Inferior parietal cortex (tissue), 1 donor: ENCODE measurements around the gene USP47.

ENCODE experiments used
- DNase-seq: peaks from one replicate; pipeline ENCODE4 v3.0.0-alpha.2; 2016; ENCODE audit errors: extremely low spot score

Gene USP47

DNA sequence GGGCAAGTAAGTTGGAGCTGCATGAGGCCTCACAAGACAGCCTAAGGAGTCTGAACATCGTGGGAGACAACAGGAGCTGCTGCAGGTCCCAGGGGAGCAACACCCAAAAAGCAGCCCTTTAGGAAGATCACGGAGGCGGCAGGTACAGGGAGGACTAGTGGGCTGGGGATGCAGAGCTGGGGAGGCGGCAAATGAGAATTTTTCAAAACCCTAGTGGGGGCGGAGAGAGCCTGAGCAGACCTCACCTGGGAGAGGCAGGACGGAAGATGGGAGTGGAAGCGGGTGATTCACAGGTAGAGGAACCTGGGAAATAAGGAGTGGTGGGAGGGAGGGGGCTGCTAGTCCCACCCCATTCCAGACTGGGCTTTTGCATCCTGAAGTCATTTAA lies 124.6 kb downstream of the USP47 start:
- no peak for DNase-seq

GRCh38 chr11:11966826-11967668 lies 125.3 kb downstream of the USP47 start:
- DNase-seq, result peak; percentile 70

DNA sequence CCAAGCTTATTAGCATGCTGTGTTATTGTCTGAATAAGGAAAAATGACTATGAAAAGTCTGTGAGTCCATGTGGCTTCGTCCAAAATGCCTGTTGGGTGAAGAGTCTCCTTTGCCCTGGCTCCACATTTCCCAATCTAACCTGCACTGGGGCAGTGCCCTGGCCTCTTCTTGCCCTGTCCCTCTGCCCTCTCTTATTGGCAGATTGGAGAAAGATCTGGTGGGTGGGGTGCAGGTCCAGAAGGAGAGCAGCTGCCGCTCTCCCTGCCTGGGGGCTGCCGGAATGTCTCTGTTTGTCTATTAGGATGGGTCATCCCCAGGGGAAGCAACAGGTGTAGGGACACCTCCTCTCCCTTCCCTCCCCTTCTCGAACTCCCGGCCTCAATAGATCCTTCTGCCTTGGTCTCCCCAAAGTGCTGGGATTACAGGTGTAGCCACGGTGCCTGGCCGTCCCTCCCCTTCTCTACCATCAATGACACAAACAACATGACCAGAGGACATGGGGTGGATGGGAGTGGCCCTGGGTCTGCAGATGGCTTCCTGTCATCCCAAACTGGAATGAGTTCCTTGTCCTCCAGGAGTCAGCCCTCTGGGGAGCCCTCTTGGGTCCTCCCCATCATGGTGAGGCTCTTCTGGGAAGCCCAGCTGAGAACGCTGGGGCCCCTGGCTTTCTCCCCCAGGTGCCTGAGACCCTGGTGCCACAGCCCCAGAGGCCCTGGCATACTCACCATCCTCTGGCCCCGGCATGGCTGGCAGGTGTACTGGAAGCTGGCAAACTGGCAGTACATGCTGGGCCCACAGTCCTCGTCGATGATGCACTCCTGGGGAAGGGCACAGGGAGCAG lies 126.1 kb downstream of the USP47 start:
- no peak for DNase-seq

- DNase-seq, result no peak
Measured at GRCh38 chr11:11968511-11969280, 126.9 kb downstream of the USP47 start.

- peak; percentile 64 for DNase-seq
Measured at GRCh38 chr11:11969380-11970215, 127.8 kb downstream of the USP47 start.

DNA sequence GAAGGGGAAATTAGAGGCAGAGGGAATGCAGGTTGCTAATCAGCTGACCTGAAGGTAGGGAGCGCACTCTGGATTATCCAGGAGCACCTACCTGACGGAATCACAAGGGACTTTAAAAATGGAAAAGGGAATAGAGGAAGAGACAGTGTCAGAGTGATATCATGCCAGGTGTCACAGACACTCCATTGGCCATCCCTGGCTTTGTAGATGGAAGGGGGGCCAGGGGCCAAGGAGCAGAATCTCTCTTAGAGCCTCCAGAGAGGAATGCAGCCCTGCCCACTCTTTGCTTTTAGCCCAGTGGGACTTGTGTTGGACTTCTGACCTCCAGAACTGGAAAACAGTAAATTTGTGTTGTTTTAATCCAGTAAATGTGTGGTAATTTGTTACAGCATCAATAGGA lies 128.8 kb downstream of the USP47 start:
- DNase-seq, result no peak

DNA sequence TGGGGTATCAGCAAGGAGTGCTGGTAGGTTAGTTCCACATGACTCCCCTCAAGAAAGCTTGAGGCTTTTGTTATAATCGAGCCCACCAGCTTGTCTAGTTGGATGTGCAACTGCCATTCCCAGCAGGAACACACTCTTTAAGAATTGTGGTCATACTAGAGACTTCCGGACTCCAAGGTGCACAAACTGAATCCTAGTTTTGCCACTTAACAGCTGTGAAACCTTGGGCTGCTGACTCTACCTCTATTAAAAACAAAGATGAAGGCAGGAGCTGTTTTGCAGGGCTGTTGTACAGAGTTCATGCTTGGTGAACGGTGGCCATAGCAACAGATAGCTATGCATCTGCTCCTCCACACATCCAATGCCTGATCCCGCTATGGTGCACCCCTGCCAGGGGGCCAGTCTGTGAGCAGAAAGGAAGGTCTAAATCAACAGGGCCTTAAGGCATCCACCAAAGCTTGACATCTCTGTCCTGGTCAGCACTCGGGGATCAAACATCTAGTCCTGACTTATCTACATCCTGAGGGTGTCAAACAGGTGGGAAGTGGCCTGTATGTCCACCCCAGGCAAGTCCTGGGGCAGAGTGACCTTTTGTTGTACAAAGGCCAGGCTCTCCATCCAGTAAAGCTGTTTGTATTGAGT lies 130.3 kb downstream of the USP47 start:
- DNase-seq, result no peak

GRCh38 chr11:11972730-11973341 lies 131.1 kb downstream of the USP47 start:
- DNase-seq, result no peak

DNA sequence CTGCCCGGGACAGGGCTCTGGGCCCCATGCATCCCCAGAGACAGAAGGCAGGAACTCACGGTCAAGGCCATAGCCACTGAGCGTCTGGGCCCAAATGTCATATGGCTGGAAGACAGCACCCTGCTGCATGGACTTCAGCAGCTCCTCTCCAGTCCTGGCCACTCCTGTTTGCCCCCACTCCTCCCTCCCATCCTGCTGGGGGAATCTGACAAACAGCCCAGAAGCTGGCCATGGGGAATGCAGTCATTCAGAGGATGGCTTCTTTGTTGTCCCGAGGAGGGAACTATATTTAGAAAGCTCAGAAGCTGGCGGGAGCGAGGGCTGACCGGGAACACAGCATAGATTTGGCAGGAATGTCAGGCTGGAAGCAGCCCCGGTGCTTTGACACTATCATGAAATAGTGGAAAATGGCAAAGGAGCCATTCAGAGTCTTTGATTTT lies 131.6 kb downstream of the USP47 start:
- DNase-seq, result peak; percentile 73

DNA sequence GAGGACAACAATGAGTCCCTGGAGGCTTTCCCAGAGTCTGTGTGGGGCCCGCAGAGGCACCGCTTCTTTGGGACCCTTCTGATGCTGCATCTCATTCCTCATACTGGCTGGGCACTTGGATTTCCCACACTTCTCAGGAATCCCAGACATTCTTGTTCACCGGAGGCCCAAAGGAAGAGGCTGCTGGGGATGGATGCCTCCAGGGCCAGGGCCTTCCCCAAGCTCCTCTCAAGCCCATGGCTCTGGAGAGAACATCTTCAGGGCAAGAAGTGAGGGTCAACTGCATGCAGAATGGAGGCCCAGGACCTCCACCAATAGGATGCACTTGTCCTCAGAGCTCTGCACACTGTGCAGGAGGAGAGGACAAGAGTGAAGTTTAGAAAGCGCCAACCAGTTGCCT lies 132.1 kb downstream of the USP47 start:
- no peak for DNase-seq

GRCh38 chr11:11975201-11976092 lies 133.7 kb downstream of the USP47 start:
- no peak for DNase-seq

- no peak for DNase-seq
Measured at GRCh38 chr11:11976481-11977127, 134.8 kb downstream of the USP47 start.

- DNase-seq, result no peak
Measured at GRCh38 chr11:11977206-11977938, 135.6 kb downstream of the USP47 start.

- DNase-seq, result no peak
Measured at GRCh38 chr11:11978098-11978637, 136.4 kb downstream of the USP47 start.

GRCh38 chr11:11978792-11979487 lies 137.2 kb downstream of the USP47 start:
- no peak for DNase-seq

GRCh38 chr11:11979488-11980117 lies 137.8 kb downstream of the USP47 start:
- no peak for DNase-seq

DNA sequence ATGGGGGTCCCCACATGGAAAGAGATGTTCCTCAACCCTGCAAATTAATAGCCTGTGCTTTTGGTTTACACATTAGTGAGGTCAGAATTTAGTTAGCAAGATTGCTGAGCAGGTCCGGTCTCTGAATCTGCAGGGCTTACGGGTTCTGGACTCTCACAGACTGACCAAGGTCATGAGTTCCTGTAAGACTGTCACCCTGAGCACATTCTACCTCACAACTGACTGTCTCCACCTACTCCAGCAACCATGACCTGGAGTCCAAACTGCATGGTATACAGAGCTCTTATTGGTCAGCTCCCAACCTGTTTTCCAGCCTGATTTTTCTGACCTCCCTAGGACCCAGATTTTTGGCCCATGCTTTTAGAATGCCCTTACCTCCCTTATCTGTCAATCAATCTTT lies 138.4 kb downstream of the USP47 start:
- no peak for DNase-seq
